Mesothelial cell of epicardium (in vitro differentiated cells): Measurements from ENCODE around the gene SEC22A. TPM values are rescaled to one million over a fixed set of nuclear protein-coding genes. Genes with fewer than 3 reads are reported as not detected.

ENCODE experiments used
- DNase-seq, 2 experiments: peaks; one replicate each; pipeline ENCODE4 v3.0.0; 2021; ENCODE audit warnings: low spot score in 2 of 2; ENCODE audit not compliant: unreplicated experiment in 2 of 2
- H3K27ac Mint-ChIP-seq: 2 replicates; pipeline ENCODE4 v1.8.0; 2021; ENCODE audit warnings: mixed read lengths
- H3K27me3 Mint-ChIP-seq: 2 replicates; pipeline ENCODE4 v1.8.0; 2021; ENCODE audit warnings: low read depth, mixed read lengths
- H3K36me3 Mint-ChIP-seq: 2 replicates; pipeline ENCODE4 v1.8.0; 2021; ENCODE audit warnings: mixed read lengths
- H3K4me1 Mint-ChIP-seq: 2 replicates; pipeline ENCODE4 v1.8.0; 2021; ENCODE audit warnings: mixed read lengths
- H3K4me3 Mint-ChIP-seq: 2 replicates; pipeline ENCODE4 v1.8.0; 2021; ENCODE audit warnings: mild to moderate bottlenecking, moderate library complexity, mixed read lengths
- H3K9me3 Mint-ChIP-seq: 2 replicates; pipeline ENCODE4 v1.8.0; 2021; ENCODE audit warnings: mixed read lengths
- total RNA-seq: library from RNA; stranded (reverse); gene quantifications from 3 replicates; pipeline ENCODE4 v1.2.1, GENCODE V29; 2021
- TF ChIP-seq, protein P1 (sequence below): fragments of 200-600 bp; sonication (generic); IDR thresholded peaks from one replicate; pipeline ENCODE4 v1.5.0; 2021; ENCODE audit warnings: antibody characterized with exemption; ENCODE audit not compliant: unreplicated experiment

SEC22A gene
- total RNA-seq, 1 donor from 2014 or later, result 16.3 TPM

DNA sequence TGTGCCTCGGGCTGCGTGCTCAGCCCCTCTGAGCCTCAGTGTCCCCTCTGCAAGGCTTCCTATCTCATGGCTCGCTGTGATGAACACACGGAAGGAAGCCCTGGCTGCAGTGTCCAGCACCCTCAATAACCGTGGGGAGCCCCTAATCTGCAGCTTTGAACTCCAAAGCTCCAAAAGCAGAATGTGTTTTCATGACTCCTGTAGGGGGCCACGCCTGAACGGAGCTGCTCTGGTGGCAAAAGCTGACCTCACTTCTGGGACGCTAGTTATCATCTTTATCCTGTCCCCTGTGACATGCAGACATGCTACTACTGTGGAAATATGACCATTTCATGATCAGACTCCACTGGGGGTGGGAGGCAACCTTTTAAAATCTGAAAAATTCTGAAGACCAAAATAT lies 98.8 kb downstream of the SEC22A start:
- Mint-ChIP-seq H3K27me3 (peaks cover 11% of the 10 kb centered on the region), H3K4me3 (no peak overlapping the region), H3K4me1 (no peaks in the 10 kb centered on the region), H3K9me3 (peaks cover 2% of the 10 kb centered on the region), H3K36me3 (no peaks in the 10 kb centered on the region), H3K27ac (no peak overlapping the region)
- TF ChIP-seq, protein P1, sequence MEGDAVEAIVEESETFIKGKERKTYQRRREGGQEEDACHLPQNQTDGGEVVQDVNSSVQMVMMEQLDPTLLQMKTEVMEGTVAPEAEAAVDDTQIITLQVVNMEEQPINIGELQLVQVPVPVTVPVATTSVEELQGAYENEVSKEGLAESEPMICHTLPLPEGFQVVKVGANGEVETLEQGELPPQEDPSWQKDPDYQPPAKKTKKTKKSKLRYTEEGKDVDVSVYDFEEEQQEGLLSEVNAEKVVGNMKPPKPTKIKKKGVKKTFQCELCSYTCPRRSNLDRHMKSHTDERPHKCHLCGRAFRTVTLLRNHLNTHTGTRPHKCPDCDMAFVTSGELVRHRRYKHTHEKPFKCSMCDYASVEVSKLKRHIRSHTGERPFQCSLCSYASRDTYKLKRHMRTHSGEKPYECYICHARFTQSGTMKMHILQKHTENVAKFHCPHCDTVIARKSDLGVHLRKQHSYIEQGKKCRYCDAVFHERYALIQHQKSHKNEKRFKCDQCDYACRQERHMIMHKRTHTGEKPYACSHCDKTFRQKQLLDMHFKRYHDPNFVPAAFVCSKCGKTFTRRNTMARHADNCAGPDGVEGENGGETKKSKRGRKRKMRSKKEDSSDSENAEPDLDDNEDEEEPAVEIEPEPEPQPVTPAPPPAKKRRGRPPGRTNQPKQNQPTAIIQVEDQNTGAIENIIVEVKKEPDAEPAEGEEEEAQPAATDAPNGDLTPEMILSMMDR, result no peak
- DNase-seq, result no peak

DNA sequence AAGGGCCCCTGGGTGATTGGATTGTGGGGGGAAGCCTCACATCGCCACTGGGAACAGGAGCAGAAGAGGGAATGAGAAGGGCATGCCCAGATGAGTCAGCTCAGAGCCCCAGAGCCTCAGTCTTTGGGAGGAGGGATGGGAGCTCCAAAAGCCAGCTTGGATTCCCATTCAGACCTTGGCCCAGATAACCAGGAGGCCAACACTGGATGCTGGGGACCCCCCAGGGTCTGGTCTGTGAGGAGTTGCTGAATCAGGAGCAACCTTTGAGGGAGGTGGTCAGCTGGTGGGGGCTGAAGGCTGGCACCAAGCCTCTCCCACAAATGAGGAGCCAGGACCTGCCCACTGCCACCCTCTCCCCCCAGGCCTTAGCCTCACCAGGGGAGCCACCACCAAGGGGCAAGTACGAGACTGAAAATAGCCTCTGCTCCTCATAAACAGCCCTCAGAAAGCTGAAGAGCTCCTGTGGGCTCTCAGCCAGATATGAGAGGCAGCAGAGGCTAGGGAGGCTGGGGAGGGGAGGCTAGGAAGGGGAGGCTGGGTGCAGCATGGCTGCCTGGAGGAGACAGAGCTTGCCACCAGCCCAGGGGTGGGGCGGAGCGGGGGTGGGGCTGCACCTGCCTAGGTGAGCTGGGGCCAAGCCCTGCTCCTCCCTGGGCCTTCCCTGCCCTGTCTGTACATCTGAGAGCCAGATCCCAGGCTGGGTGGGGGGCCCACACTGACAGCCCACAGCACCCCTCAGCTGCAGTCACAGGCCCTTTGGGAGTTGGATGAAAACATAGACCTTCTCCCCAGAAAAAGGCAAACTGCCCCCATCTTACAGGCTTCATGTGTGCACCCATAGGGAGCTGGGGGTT lies 99.8 kb downstream of the SEC22A start:
- H3K27ac Mint-ChIP-seq, result no peak overlapping the region
- H3K27me3 Mint-ChIP-seq, result peaks cover 6% of the 10 kb centered on the region
- peaks cover 3% of the 10 kb centered on the region for H3K9me3 Mint-ChIP-seq
- H3K36me3 Mint-ChIP-seq, result no peaks in the 10 kb centered on the region
- no peak overlapping the region for H3K4me3 Mint-ChIP-seq
- DNase-seq, result no peak
- H3K4me1 Mint-ChIP-seq, result no peaks in the 10 kb centered on the region
- TF ChIP-seq, protein P1, result no peak

DNA sequence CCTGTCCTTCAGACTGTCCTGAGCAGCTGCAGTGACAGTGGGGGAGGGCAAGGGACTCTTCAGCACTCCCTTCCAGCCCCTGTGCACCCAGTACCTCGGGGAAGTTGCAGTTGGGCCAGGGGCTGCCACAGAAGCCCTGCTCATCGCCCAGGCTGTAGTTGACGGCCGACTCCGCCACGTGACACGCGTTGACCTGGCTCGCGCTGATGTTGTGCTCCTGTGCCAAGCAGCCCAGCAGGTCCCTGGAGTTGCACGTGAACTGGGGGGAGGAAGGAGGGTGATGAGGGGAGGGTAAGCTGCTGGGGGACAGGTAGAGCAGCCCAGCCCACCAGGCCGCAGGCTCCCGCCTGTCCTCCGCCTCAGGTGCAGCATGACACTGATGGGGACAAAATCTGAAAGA lies 101.2 kb downstream of the SEC22A start:
- peaks cover 3% of the 10 kb centered on the region for H3K9me3 Mint-ChIP-seq
- H3K4me3 Mint-ChIP-seq, result no peak overlapping the region
- H3K27me3 Mint-ChIP-seq, result peaks cover 6% of the 10 kb centered on the region
- H3K36me3 Mint-ChIP-seq, result no peaks in the 10 kb centered on the region
- no peak overlapping the region for H3K27ac Mint-ChIP-seq
- TF ChIP-seq, protein P1, result no peak
- no peaks in the 10 kb centered on the region for H3K4me1 Mint-ChIP-seq
- DNase-seq, result no peak

DNA sequence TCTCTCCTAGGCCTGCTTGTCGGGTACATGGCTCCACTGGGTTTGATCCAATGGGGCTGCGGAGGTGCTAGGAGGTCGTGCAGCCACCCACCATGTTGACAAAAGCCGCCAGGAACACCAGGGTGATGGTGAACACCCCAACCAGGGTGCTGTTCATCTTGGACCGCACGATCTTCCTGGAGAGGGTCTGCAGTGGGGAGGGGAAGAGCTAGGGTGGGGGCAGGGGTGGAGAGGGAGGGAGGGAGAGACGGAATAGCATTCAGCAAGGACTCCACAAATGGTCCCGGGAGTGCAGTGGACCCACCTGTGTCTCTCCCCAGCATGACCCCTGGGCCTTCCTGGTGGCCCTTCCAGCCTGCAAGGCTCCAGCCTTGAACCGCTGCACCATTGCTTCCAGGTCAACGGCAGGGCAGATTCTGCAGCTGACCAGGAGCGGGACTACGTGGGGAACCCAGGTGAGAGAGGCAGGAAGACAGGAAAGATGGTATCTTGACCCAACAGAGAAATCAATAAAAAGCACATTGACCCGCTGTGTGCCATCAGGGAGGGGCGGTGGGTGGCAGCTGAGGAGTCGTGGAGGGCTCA lies 102.3 kb downstream of the SEC22A start:
- TF ChIP-seq, protein P1, result no peak
- Mint-ChIP-seq H3K4me1 (no peaks in the 10 kb centered on the region), H3K36me3 (no peaks in the 10 kb centered on the region), H3K4me3 (no peak overlapping the region), H3K9me3 (peaks cover 3% of the 10 kb centered on the region), H3K27me3 (peaks cover 6% of the 10 kb centered on the region), H3K27ac (no peak overlapping the region)
- DNase-seq, result no peak

DNA sequence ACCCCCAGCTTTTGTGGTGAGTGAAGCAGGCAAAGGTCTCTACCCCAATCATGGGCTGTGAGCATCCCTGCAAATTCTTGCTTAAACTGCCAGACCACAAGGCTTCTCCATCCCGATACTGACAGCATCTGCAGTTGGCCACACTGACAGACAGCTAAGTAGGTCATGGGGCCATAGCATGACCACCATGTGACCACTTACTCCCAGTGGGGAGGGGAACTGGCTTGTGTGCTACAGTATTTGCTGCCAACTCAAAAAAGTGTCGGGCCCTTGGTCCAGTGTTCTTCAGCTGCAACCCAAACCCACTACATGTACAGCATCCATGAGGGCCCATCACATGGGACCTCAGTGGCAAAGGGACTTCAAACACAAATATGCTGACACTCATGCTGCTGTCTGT lies 103.4 kb downstream of the SEC22A start:
- H3K9me3 Mint-ChIP-seq, result peaks cover 3% of the 10 kb centered on the region
- H3K27me3 Mint-ChIP-seq, result peaks cover 6% of the 10 kb centered on the region
- DNase-seq, result no peak
- TF ChIP-seq, protein P1, result no peak
- no peak overlapping the region for H3K27ac Mint-ChIP-seq
- no peak overlapping the region for H3K4me3 Mint-ChIP-seq
- H3K36me3 Mint-ChIP-seq, result no peaks in the 10 kb centered on the region
- H3K4me1 Mint-ChIP-seq, result no peaks in the 10 kb centered on the region
